ENCODE results near the gene CFAP53. TPM values are rescaled to one million over a fixed set of nuclear protein-coding genes. Genes with fewer than 3 reads are reported as not detected.
A peak's percentile ranks its signal among the peaks of the same experiment; 100 is the strongest.
"Not testable (repeated sequence)": the region's sequence is repeated elsewhere in the genome, so short reads cannot be mapped to it uniquely, and the experiment has no call there.

CFAP53 gene
- total RNA-seq, 2 donors from 2014 or later: 0.16 to 0.44 TPM

DNA sequence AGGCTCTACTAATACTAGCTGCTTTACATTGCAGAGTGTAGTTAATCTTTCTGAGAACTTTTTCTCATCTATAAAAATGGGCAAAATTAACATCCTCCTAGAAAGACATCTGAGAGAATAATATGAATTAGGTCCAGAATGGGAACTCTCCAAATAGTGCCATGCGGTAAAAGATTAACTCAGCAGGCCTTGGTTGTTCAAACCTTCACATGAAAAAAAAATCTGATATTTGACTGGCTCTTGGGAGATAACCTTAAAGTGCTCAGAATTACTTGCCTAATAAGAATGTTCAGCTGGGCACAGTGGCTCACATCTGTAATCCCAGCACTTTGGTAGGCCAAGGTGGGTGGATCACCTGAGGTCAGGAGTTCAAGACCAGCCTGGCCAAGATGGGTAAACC lies 26.7 kb upstream of the CFAP53 start:
- no peak overlapping the region for H3K27ac ChIP-seq
- TF ChIP-seq, protein P1, sequence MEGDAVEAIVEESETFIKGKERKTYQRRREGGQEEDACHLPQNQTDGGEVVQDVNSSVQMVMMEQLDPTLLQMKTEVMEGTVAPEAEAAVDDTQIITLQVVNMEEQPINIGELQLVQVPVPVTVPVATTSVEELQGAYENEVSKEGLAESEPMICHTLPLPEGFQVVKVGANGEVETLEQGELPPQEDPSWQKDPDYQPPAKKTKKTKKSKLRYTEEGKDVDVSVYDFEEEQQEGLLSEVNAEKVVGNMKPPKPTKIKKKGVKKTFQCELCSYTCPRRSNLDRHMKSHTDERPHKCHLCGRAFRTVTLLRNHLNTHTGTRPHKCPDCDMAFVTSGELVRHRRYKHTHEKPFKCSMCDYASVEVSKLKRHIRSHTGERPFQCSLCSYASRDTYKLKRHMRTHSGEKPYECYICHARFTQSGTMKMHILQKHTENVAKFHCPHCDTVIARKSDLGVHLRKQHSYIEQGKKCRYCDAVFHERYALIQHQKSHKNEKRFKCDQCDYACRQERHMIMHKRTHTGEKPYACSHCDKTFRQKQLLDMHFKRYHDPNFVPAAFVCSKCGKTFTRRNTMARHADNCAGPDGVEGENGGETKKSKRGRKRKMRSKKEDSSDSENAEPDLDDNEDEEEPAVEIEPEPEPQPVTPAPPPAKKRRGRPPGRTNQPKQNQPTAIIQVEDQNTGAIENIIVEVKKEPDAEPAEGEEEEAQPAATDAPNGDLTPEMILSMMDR (IDR thresholded peaks at IDR 0.05): no peak
- intact Hi-C loops (cut with DNase I): loop anchor here (10.0 kb wide), 1 partner anchor 82 kb away; the partner anchor contains the start of gene SKA1

DNA sequence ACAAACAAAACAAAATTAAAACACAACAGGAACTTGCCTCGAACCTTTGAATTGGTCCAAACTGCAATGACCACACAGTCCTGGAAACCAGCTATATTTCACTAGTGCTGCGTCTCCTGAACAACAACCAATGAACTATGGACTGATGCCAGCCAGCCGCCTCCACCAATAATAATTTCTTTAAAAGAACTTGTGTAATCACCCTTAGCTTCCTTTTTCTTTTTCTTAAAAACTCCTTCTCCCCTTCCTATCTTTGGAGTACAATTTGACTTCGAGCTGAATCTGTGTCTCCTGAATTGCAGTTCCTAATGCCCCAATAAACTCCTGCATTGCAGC lies 22.8 kb upstream of the CFAP53 start:
- intact Hi-C loops (cut with DNase I): no loop called here
- TF ChIP-seq, protein P1 (IDR thresholded peaks at IDR 0.05): no peak
- Histone ChIP-seq H3K9me3 (no peaks in the 10 kb centered on the region), H3K4me1 (no peaks in the 10 kb centered on the region), H3K9ac (ENCODE audit: low read depth in 2 of 2, low read length in 2 of 2) (no peak overlapping the region), H3K27me3 (no peaks in the 10 kb centered on the region), H3K27ac (no peak overlapping the region), H3K4me3 (no peak overlapping the region), H3K36me3 (no peaks in the 10 kb centered on the region)
- DNase-seq: no peak

More for the DNA sequence above, 26.7 kb upstream of the CFAP53 start:
- DNase-seq: no peak
- no peaks in the 10 kb centered on the region for H3K36me3 ChIP-seq
- no peaks in the 10 kb centered on the region for H3K27me3 ChIP-seq
- H3K4me3 ChIP-seq: no peak overlapping the region
- H3K9ac ChIP-seq (ENCODE audit: low read depth in 2 of 2, low read length in 2 of 2): no peak overlapping the region
- no peaks in the 10 kb centered on the region for H3K9me3 ChIP-seq
- no peaks in the 10 kb centered on the region for H3K4me1 ChIP-seq

DNA sequence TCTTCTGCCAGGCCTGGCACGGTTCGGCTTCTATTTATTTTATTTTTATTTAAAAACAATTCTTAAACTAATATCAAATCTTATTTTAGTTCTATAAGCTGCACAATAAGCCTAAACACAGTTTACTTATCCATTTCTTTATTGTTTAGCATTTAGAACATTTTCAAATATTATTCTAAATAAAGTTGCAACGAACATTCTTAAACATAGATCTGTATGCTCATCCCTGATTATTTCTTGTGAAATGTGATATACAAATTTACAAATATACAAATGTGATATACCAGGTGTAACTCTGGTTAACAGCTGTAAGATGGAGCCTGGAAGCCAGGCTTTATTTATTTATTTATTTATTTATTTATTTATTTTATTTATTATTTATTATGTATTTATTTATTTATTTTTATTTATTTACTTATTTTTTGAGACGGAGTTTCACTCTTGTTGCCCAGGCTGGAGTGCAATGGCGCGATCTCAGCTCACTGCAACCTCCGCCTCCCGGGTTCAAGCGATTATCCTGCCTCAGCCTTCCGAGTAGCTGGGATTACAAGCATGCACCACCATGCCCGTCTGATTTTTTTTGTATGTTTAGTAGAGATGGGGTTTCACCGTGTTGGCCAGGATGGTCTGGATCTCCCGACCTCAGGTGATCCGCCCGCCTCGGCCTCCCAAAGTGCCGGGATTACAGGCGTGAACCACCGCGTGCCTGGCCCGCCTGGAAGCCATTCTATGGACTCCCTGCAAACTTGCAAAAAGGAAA lies 22.2 kb upstream of the CFAP53 start:
- H3K4me1 ChIP-seq; H3K27me3 ChIP-seq; intact Hi-C loops (cut with DNase I); H3K9me3 ChIP-seq; H3K36me3 ChIP-seq; DNase-seq: not testable (repeated sequence)
- Histone ChIP-seq H3K27ac (peak overlapping the region; percentile 81), H3K9ac (ENCODE audit: low read depth in 2 of 2, low read length in 2 of 2) (peak overlapping the region; percentile 54 to 85), H3K4me3 (peak overlapping the region; percentile 82)

DNA sequence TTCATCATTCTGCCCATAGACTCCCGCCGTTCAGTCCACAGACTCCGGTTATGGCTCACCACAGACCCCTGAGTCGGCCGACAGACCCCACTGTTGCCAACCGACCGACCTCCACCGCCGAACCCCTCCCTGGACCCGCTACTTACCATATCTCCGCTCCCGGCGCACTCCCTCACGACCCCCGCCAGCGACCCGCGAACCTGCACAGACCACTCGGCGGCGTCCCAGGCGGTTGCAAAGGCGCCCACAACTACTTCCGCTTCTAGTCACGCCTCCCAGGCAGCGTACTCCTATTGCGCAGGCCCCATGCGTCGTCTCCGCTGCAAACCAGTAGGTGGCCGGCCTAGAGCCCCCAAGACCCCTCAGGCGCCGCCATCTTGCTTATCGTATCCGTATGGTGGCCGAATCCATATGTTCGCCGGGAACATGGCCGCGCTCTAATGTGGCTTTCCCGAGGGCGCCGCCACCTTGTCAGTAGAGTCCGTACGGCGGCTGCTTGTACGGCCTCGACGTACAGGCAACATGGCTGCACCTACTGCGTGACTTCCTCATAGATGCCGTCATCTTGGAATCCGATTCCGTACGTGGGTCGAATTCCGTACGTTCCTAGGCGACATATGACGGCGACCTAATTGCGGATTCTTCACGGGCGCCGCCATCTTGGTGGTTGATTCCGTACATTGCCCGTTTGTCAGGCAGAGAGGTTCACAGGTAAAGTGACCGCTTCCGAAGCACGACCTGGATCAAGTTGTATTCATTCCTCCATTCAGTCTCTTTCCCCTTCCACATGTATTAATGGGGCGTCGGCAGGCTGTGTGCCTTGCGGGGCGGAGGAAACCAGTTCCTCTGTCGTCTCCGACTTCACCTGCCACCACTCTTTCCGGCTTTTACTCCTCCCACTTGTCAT lies 21.4 kb upstream of the CFAP53 start, which contains the start of gene CXXC1:
Gene CXXC1 (minus strand): TSS at position 252 of the 907 bp plus-strand sequence. CDS start 103 bp downstream, at position 149.
- no peaks in the 10 kb centered on the region for H3K9me3 ChIP-seq
- H3K4me3 ChIP-seq: peak within 1 kb of the TSS; percentile 82

DNA sequence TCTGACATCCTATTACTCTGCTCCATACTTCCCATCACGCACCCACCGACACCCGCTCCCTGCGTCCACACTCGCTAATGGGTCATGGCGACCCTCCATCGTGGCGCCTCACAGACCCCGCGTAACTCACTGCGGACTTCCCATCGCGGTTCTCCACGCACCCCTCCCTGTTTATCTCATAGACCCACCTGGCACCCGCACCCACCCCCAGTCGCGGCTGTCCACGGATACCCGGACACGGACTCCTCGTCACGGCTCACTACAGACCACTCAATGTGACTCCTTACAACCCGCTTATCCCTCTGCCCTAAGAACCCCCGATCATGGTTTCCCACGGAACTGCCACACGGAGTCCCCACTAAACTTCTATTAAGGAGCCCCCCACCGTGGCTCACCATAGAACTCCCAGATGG lies 20.7 kb upstream of the CFAP53 start:
- peak overlapping the region; percentile 82 for H3K4me3 ChIP-seq

More for the DNA sequence above, 21.4 kb upstream of the CFAP53 start, which contains the start of gene CXXC1:
- no peaks in the 10 kb centered on the region for H3K27me3 ChIP-seq
- TF ChIP-seq, protein P1 (IDR thresholded peaks at IDR 0.05): peak; percentile 33
- peak; percentile 97 for DNase-seq
- H3K36me3 ChIP-seq: no peaks in the 10 kb centered on the region
- no peaks in the 10 kb centered on the region for H3K4me1 ChIP-seq
- peak within 1 kb of the TSS; percentile 81 for H3K27ac ChIP-seq
- peak within 1 kb of the TSS; percentile 85 to 88 for H3K9ac ChIP-seq (ENCODE audit: low read depth in 2 of 2, low read length in 2 of 2)
- intact Hi-C loops (cut with DNase I): no loop called here

More for the DNA sequence above, 20.7 kb upstream of the CFAP53 start:
- peak; percentile 51 for DNase-seq
- Histone ChIP-seq H3K9ac (ENCODE audit: low read depth in 2 of 2, low read length in 2 of 2) (peak overlapping the region; percentile 85 to 88), H3K36me3 (no peaks in the 10 kb centered on the region), H3K9me3 (no peaks in the 10 kb centered on the region), H3K27me3 (no peaks in the 10 kb centered on the region), H3K4me1 (peaks cover 2% of the 10 kb centered on the region), H3K27ac (peak overlapping the region; percentile 81)
- TF ChIP-seq, protein P1 (IDR thresholded peaks at IDR 0.05): no peak
- intact Hi-C loops (cut with DNase I): no loop called here
